T-helper 22 cell (primary cell): Measurements from ENCODE around the gene CDH4.

Source experiments
- DNase-seq: peaks from one replicate; pipeline ENCODE4 v3.0.0-alpha.2; 2020; ENCODE audit warnings: low read depth

The CDH4 gene

DNA sequence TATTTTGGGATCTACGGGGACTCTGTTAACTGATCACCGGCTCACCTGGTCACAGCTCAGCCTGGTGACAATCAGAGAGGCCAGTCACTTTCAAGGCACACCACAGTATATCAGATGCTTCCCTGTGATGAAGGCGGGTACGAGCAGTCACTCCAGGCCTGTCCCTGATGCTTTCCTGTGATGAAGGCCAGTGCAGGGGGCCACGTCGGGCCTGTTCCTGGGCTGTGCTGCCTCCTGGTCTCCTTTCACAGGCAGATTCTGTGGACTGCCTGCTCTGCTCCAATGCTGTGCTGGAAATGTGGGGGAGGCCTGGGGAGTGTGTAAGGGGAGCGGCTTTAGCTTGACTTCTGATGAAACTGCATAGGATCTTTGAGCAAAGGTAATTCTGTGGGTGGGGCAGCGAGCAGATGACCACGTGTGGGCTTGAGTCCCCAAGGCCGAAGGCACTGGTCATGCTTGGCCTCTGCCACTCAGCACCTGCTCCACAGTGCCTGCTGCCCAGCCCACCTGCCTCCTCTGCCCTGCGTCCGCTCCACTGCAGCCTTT is 441.1 kb downstream of the CDH4 start:
- DNase-seq = no peak

DNA sequence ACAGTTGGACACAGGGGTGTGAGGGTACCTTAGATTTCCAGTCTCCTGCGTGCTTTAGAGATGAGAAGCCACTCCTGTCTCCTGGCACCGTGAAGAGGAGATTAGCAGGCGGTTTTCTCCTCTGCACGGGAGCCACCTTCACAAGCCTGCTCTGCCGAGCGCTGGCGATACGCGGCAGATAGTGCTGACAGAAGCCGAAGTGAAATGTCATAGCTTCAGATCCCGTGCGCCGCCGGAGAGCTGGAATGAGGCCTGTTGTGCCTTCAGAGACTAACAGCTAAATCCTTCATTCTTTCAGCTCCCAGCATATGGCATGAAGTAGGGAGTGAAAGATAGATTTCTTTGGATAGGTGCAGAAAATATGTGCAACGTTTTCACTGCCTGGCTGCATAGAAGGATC is 442.6 kb downstream of the CDH4 start:
- DNase-seq = no peak

DNA sequence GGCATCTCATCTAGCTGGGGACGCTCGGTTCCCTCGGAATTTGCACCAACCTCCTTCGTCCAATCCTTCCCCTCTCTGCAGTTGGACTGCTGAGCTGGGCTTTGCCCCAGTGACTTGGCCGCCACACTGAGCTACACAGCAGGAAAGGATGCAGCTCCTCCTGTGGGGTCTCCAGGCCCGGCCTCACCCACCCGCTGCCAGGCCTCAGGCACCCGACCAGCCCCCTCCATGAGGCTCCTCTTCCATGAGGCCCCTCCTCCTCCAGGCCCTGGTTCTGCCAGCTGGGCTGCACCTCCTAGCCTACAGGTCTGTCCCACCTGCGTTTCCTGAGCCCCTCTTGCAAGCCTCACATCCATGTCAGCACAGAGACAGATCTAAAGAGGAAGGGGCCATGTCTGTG is 443.7 kb downstream of the CDH4 start:
- no peak for DNase-seq

DNA sequence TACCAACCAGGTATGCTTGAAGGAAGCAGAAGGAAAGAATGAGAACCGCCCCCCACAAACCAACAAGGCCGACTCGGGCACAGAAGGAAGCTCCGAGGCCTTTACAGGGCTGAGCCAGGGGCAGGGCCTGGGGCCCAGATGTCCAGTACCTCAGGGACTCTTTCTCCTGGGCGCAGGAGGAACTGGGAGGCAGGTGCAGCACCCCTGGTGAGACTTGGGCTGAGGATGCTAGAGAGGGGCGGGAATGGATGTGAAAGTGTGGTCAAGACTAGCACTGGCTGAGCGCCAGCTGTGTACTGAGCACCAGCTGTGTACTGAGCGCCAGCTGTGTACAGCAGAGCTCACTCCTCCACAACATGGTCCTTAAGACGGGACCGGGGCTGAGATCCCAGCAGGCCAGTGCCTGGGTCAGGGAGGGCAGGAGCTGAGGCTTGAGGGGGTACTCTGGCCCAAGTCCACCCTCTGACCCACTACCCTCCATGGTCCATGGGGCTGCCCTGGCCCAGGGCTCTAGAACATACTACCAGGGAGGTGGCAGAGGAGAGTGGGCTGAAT is 444.2 kb downstream of the CDH4 start:
- no peak for DNase-seq

DNA sequence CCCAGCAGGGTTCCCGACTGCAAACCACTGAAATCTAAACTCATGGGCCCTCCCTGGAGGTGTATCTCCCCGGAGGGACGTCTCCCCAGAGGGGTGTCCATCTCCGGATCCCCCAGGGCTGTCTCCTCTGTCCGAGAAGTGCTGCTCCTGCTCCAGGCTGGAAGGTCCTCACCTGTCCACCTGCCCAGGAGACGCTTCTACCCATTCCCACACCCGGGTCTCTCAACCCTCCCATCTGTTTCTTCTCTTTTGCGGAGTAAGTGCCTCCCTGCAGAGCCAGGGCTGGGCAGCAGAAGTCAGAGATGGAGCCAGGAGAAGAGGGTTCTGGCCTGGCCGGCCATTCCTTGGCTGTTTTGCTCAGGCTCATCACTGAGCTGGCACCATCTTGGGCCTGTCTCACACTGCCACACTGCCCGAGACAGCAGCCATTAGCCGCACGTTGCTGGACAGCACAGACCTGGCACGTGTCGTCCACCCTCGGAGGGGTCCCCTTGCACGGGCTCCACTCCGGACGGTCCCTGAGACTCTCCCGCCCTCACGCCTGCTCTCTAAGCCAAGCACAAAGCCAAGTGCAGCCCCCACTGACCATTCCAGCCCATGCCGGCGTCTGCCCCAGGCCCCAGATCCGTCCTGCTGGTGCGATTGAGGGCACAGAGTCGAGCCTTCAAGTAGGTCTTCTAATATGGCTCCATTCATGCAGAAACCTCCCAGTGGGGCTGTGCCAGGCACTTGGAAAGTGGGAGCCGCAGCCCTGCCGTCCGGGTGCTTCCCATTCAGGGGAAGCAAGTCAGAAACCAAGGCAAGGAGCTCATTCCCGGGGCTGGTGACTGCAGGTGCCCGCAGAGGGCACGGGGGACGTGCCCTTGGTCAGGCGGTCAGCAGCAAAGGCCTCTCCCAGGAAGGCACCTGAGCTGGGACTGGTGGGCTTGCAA is 445.9 kb downstream of the CDH4 start:
- no peak for DNase-seq

DNA sequence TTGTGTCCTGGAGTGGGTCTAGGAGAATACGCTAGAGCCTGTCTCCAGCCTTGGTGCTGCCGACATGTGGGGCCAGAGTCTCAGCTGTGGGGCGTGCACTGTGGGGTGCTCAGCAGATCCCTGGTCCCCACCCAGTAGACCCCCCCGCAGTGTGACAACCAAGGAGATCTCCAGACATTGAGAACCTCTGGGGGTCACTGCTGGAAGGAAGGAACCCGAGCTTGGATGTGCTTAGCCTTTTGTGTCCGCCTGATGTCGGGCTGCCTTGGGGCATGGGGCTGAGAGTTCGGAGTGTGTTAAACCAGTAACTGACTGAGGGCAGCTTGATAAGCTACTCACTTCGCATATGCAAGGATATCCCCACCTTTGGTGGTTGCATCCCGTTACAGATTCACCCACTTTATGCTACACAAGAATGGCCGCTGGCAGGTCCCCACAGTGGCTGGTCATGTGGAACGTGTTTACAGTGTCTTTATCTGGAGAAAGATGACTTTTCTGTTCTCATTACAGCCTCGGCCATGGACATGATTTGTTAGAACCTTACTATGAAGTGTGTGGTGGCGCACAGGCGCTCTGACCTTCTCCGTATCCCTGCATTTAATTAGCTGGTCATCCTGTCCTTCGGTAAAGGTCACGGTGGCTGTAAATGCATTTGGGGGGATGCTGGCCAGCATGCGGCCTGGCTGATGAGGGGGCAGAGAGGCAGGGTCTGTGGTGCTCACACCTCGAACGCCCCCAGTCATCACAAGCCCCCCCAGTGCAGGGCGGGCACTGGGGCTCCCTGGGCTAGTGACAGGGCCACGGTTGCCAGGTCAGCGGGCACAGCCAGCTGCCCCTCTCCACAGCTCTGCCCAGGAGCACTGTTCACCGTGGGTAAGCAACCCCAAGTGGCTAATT is 446.8 kb downstream of the CDH4 start:
- no peak for DNase-seq

DNA sequence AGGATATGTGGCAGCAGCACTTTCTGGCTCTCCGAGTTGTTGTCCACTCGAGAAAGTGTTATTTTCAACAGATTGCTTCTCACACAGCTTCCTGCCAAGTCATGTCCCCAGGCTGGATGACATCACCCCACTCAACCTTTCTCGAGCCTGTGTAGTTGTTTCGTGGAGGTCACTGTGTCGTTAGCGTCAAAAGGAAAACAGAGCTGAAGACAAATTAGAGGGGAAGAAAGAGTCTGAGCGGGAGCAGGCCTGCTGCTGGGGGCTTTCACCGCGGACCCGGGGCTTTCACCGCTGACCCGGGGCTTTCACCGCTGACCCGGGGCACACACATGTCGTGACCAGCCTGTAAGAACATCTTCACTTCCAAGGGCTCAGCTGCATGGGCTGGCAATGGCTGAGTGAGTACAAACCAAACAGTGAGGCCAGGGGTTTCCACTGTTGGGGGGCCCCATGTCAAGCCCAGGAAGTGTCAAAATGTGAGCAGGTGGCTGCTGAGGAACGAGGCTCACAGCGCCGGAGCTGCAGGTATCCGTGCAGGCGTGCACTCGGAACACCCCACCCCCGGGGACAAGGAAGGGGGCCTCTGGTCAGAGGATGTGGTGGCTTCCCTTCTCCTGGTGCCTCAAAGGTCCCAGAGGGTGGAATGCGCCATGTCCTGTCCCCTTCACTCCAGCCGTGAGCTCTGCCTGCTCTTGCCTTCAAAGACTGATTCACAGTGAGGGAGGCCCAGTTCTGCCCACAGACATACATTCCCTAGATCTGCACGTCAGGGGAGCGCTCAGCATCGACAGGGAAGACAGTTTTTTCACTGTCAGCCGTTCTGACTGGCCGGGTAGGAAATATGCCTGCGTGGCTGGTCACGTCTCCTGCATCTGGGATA is 447.7 kb downstream of the CDH4 start:
- no peak for DNase-seq

DNA sequence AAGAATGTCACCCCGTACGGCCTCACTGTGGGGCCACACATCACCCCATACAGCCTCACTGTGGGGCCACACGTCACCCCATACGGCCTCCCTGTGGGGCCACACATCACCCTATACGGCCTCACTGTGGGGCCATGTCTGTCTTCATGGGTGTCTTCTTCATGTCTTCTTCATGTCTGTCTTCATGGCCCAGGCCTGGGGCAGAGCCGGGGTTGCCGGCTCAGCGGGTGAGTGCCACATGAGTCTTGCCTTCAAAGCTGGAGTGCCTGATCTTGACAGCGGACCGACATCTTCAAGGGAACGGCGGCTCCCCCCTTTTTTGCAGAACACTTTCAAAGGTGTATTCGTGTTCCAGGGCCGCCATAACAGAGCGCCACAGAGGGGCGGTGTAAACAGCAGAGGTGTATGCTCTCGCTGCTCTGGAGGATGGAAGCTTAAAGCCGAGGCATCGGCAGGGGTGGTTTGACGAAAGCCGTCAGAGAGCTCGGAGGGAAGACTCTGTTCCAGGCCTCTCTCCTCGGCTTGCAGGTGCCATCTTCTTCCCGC is 448.6 kb downstream of the CDH4 start:
- DNase-seq = no peak

DNA sequence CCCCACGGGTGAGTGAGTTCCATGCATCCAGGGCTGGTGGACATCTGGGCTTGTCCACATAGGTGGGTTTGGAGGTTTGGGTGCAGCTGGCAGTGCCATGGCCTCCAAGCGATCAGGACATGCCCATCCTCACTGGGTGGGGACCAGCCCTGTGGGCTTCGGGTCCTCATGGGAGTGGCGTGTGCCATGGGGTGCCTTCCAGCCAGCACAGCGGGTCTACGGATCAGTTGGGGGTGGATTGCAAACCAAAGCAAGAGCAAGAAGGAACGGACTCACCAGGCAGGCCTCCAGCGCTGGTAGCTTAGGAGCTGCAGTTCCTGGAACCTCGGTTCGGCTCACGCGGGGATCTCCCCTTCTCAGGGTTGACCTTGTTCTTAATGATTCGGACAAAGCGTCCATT is 449.3 kb downstream of the CDH4 start:
- no peak for DNase-seq

DNA sequence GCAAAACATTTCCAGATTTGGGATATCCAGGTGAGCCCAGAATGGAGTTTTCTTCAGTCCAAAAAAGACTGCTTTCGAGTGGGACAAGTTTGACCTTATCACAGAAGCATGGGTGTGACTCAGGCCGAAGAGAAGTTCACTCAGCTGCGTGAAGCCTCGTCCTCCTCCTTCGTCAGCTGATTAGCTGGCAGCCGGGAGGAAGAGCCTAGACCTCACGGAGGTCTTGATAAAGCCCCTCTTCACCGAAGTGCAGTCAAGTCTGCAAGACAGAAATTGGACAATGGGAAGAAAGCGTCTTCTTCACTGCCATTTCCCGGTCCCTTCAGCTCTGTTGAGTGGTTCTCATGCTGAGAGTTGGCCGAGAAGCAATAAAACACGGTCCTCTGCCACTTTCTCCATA is 449.7 kb downstream of the CDH4 start:
- no peak for DNase-seq

DNA sequence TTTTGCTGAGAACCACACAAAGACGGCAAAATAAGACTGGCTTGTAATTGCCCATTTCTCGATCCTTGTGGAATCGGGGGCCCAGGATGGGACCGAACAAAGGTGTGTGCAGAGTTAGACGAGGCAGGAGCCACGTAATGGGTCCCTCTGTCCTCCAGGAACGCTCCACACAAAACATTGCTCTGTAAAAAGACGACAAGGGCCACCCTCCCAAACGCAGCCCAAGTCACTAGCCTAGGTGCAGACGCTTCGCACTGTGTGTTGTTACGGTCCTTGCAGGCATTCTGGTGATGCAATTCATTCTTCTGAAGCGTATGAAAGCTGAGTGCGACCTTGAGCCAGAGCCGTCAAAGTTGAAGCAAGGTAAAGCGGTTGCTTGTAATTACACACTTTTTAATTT is 450.2 kb downstream of the CDH4 start:
- DNase-seq = no peak

DNA sequence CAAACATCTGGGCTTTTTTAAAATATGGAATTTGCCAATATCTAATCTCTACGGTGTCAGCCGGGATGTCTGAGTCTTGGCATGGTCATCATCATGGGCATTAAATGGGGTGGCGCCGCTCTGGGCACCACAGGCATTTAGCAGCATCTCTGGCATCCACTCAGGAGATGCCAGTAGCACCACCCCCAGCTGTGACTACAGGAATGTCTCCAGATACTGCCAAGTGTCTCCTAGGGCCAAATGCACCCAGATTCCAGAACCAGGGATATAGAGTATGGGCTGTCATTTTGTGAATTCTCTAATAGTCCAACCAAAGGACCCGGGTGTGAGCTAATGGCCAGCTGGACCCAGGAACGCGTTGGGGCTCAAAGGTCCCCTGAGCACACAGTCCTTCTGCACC is 452.6 kb downstream of the CDH4 start:
- no peak for DNase-seq

DNA sequence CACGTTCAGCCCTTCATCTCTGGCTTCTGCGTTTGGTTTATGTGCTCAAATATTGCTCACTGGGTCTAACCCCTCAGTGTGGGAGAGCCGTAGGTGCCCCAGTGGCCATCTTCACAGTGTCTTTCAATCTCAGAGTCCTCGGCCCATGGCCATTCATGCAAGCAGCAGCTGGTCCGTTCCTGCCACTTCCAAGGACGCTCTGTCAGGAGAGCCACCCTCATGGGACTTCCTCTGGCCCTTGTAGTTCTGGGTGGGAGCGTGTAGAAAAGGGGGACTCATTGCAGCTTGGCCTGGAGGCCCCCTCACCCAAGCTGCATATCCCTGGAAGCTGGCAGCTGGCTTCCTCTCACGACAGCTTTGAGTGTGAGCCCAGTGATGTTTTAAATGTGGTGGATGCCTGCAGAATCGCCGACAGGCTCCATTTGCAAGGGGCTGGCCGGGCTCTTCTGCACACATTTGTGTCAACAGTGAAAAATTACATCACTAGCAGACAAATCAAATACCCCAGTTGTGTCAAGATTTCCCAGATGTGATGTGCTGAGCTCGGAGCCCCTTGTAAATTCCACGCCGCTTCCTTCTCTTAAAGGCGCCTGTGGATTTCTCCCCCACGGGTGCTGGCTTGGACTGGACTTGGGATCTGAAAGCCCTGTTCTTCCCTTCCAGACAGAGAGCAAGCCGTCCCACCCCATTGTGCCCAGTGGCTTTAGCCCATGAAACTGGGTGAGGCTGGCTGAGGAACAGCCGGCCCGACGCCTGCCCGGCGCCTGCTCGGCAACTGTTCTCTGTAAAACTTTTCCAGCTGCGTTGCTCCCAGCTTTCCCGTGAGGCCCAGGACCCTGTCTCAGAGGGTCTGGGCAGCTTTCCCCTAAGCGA is 453.6 kb downstream of the CDH4 start:
- no peak for DNase-seq

DNA sequence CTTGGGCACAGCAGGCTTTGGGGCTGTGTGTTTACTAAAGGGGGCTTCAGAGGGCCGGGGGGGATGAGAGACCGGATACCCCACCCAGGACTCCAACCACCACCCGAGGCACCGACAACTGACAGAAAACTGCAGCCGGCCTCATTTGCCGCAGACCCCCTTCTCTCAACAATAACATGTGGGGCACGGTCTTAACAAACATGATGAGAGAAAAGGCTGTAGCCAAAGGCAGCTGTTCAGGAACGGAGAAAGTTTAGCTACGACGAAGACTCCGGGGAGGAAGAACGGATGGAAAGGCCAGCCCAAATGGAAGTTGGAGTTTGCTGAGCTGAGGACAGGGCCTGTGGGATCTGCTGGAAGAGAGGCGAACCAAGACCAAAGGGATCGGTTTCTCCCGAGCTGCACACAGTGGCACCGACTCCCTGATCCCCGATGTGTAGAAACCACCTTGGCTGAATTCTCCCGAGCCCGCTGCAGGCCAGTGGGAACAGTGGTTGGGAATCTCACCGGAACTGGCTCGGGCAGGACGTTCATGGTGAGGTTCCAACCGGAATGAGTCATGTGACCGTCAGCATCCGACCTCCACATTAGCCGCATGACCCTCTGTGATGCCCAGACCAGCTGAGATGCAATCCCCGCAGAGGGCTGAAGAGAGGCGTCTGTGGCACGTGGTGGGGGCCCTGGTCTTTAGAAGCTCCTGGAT is 454.3 kb downstream of the CDH4 start:
- DNase-seq = no peak

DNA sequence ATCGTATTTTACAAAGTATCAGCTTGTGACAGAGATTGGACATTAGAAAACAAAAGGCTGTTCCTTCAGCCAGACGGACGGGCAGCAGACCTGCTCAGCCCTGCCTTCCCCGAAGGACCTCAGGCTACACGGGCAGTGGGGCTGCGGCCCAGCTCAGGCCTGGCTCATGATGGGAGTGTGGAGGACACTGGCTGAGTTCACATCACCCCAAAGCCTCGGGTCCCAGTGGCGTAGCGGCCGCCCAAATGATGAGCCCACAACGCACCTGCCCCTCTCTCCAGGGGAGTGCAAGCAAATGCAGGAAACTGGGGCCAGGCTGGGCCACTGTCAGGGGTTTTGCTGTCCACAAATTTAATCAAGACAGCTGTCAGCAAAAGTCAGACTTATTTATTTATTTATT is 456.8 kb downstream of the CDH4 start:
- DNase-seq = no peak

DNA sequence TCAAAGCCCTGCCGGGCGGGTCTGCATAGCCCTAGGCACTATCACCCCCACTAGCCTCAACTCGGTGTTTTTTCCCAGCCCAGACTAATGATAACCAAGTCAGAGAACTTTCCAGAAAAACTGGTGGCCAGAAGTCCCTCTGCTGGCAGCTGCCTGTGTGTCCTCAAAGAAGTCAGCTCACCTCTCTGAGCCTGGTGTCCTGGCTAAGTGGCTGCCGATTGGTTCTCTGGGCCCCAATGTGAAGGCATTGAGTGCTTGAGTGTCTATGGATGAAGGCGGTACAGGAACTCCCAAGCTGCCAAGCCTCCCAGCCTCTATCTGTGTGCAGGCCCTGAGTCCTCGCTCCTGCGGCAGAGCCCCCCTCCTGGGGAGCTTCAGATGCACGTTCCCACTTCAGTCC is 458.0 kb downstream of the CDH4 start:
- DNase-seq = no peak

DNA sequence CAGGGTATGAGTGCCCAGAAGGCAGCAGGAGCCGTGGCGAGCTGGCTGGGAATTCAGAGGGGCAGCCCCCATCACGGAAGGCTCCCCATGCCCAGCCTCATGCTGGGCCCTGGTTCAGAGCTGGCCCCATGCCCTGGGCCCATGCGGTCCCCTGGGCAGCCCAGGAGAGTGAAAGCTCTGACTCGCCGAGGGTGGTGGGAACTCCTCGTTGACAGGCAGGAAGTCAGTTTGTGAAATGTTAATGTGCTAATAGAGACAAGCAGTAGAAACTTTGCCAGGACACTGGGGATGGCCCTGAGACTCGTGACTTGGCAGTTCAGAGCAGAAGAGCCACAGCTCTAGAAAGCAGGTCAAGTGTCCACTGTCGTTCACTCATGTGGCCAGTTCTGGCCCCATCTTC is 460.6 kb downstream of the CDH4 start:
- no peak for DNase-seq

DNA sequence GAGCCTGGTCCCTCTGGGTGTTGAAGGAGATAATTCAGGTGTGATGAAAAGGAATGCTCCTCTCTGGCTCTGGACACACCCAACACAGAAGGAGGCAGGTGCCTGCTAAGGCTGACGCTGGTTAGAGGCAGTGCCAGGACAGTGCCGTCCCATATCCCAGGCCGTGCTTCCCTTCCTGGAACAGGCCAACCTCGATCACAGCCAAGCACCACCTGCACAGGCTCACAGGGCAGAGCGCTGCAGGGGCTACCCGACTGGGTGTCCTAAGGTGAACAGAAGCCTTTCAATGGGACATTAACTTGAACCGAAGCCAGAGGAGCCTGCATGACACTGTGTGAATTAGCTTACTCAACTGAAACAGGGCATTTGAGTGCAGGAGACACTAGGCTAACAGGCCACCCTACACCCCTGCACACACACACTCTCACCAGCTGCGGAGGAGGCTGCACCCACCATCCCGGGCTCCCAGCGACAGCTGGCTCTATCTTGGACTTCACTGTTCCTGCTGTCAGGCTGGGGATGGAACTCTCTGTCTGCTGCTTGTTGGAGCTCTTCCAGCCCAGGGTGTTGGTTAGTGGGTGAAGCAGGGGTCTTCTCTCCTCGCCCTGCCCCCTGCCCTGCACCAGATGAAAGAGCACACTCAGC is 466.4 kb downstream of the CDH4 start:
- DNase-seq = no peak
